HG02571 (cell line): ENCODE measurements around the gene LIN7A.
"Not testable (repeated sequence)": the region's sequence is repeated elsewhere in the genome, so short reads cannot be mapped to it uniquely, and the experiment has no call there.

ENCODE experiments used
- ATAC-seq: cut with Tn5 transposase; IDR thresholded peaks from one replicate; pipeline ENCODE4 v1.9.1; 2021; ENCODE audit warnings: mild to moderate bottlenecking, moderate library complexity; ENCODE audit not compliant: unreplicated experiment

LIN7A gene

DNA sequence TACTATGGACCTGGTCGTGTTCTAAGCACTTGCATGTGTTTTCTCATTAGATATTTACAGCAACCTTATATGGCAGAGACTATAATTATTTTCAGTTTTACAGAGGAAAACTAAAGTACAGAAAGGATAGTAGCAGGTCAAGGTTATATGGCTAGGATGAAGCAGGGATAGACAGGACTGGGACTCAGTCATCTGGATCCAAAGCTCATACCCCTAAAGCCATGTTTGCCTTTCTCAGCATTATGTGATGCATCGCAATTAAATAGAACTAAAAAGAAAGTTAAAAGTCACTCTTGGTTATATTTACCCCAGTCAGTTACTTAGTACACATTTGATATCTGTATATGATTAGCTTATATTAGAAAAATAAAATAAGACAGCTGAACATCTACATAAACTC lies 13.3 kb downstream of the LIN7A start:
- ATAC-seq = no peak

DNA sequence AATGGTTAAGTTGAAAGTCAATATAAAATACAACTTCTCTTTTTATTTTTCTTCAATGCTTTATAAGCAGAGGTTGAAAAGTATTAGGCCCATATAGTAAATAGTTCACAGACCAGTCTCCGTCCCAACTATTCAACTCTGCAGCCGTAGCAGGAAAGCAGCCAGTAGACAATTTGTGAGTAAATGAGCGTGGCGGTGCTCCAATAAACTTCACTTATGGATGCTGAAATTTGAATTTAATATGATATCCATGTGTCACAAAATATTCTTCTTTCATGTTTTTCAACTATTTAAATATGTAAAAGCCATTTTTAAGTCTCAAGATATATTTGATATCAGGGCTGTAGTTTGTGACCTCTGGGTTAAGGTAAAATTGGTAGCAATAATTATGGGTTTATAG lies 17.7 kb downstream of the LIN7A start:
- no peak for ATAC-seq

DNA sequence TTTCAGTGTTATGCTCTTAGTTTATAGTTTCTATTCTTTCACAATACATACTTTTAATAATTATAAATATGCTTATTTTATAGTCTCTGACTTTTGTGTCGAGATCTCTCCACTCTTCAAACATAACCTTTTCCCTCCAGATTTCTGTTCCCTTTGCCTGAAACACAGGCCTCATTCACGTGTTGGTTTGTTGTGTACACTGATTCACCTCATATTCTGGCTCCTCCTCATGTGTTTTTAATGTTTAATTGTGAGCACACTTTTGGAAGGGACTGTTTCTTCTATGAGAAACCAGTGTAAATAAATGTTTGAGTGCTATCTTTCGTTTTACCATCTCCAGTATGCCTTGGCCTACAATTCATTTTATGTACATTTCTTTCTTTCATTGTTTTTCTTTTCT lies 20.1 kb downstream of the LIN7A start:
- ATAC-seq = no peak

DNA sequence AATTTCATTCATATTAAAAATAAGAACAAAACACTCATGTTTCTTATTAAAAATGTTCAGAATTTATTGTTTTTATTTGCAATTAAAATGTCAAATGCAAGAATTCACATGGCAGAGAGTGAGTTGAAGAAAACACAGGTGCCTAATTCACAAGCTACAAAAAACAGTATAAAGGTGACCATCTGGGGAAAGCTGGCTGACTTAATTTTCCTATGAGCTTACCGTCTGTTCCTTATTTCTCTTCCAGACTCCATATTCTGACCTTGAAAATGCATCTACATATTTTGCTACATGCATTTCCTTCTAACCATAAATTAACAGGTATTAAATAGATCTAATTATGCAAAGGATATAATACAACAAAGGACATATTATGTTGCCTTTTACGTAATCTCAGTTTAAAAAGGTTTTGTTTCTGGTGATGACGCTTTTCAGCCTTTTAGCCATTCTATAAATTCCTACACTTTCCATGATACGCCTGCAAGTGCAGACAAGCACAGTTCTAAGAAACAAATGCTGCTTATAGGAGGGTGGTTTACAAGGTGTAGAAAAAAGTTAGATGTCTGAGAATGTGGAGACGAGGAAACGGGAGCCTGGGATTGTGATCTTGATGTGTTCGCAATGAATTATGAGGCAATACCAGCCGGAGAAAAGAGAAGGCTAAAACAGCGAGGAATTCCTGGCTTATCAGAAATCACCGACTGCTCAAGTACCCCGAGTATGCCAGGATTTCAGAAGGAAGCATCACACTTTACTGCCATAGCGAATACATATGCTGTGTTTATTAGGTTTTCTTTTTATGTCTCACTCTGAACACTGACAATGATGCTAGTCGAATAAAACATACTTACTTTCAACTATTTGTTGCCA lies 24.6 kb downstream of the LIN7A start:
- no peak for ATAC-seq

DNA sequence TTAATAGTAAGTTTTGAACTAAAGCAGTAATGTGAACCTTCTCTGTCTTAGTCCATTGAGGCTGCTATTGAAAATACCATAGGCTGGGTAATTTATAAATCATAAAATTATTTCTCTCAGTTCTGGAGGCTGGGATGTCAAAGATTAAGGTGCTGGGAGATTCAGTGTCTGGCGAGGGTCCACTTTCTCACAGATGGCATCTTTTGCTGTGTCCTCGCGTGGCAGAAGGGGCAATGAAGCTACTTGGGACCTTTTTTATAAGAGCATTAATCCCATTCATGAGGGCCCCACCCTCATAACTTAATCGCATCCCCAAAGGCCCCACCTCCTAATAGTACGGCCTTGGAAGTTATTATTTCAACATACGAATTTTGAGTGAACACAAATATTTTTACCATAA lies 28.4 kb downstream of the LIN7A start:
- no peak for ATAC-seq

DNA sequence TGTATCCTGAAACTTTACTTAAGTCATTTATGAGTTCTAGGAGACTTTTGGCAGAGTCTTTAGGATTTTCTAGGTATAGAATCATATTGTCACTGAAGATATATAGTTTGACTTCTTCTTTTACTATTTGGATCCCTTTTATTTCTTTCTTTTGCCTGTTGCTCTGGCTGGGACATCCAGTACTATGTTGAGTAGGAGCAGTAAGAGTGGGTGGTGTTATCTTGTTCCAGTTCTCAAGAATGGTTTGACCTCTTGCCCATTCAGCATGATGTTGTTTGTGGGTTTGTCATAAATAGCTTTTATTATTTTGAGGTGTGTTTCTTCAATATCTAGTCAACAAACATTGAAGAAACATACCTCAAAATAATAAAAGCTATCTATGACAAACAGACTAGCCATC lies 35.0 kb downstream of the LIN7A start:
- no peak for ATAC-seq

DNA sequence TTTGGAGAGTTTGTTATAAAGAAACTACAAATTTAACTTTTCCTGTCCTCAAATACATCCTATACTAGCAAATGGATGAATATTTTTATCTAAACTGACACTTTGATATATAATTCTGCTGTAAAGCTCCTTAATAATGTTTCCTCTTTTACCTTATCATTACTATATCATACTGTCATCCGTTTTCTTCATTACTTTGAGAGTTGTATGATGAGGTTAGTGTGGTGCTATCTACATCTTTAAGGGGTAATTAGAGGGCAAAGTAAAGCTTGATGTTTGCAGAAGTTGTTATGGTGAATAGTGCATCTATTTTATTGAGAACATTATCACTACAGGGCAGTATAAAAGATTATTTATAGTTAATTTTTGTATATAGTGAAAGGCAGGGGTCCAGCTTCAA lies 36.1 kb downstream of the LIN7A start:
- no peak for ATAC-seq

DNA sequence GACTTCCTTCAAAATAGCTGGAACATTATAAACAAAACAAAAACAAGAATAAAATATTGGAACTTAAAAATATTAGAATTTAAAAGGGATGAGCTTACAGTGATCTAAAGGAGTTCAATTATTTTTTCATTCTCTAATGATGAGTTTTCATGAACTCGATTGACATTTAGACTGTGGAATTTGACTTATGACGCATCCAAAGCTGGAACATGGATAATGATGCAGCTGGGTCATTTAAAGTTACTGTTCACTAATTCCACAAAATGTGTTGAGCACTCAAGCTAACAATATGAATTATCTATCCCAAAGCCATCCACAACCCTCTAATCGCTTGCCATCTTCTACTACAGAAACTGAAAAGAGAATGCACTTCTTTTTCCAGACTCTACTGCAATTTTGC lies 42.5 kb downstream of the LIN7A start:
- ATAC-seq = no peak

DNA sequence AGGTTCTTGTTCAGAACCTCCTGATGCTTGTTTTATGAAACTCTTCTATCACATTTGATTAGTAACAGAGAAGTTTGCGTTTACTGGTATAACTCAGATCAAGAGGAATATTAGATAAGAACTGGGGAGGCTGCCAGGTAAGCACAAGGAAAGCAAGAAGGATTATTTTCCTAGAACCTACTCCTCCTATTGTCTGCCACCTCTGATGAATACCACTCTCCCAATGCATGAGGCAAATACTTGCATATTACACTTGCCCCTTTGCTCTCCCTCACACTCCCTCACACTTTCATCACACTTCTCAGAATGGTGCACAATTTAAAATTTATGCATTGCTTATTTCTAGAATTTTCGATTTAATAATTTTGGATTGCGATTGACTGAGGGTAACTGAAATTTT lies 43.6 kb downstream of the LIN7A start:
- ATAC-seq = no peak

DNA sequence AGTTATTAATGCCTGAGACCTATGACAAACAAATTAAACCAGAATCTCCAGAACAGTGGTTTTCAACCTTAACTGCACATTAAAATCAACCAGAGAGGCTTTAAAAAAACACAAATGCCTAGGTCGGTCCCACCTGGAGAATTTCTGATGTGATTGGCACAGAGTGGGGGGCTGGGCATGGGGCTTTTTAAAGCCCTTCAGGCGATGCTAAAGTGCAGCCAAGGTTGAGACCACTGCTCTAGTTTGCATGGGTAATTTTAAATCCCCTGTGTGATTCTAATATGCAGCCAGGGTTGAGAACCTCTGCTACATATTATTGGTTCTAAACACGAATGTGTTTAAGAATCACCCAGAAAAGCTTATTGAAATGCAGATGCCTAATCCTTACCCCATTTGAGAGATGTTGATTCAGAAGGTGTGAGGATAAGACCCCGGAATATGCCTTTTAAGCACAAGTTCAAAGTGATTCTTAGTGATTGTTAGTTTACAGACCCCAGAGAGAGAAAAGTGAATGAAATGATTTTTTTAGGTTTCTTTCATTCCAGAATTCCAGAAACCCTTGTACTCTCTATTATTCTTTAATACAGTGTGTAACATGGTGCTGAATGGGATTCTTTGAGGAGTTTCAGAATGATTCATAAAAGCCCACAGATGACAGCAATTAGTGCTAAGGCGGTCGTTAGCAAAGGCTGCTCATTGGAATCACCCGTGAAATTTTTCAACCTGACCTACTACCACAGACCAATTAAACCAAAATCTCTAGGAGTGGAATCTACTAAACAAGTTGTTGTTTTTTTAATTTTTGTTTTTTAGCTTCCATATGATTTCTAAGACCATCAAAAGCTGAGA lies 44.9 kb downstream of the LIN7A start:
- no peak for ATAC-seq

DNA sequence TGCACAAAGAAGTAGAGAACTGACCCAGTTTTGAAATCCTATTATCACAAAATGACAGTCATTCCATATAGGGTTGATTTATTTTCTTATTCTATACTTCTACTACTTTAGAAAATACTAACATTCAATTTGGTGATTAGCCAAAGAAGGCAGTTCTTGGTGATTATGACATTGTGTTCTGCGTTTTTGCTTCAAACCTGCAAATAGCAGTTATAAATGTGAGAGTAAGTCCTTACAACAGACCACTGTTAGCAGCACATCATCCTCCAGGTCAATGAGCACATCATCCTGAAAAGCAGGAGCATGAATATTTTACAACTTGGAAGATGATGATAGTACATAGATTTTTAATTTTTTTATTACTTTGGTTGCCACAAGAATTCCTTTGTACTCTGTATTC lies 53.1 kb downstream of the LIN7A start:
- no peak for ATAC-seq

DNA sequence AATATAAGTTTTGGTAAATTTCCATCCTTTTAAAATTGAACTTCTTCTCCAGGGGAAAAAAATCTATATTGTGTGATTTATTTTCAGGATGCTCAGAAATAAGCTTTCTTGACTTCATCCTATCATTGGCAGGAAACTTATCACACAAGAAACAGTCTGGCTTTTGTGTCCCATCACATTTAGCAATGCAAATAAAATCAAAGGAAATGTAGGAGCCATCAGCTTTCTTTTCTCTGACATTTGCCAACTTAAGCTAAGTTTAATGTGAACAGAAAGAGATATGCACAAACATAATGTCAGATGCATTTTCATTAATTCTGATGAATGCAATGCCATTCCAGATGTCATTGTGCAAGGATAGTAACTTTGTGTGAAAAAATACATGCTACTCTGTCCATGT lies 56.6 kb downstream of the LIN7A start:
- no peak for ATAC-seq

DNA sequence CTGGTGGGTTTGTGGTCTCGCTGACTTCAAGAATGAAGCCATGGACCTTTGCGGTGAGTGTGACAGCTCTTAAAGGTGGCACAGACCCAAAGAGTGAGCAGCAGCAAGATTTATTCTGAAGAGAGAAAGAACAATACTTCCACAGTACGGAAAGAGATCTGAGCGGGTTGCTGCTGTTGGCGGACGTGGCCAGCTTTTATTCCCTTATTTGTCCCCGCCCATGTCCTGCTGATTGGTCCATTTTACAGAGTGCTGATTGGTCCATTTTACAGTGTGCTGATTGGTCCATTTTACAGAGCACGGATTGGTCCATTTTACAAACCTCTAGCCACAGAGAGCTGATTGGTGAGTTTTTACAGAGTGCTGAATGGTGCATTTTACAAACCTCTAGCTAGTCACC lies 59.3 kb downstream of the LIN7A start:
- ATAC-seq = not testable (repeated sequence)

DNA sequence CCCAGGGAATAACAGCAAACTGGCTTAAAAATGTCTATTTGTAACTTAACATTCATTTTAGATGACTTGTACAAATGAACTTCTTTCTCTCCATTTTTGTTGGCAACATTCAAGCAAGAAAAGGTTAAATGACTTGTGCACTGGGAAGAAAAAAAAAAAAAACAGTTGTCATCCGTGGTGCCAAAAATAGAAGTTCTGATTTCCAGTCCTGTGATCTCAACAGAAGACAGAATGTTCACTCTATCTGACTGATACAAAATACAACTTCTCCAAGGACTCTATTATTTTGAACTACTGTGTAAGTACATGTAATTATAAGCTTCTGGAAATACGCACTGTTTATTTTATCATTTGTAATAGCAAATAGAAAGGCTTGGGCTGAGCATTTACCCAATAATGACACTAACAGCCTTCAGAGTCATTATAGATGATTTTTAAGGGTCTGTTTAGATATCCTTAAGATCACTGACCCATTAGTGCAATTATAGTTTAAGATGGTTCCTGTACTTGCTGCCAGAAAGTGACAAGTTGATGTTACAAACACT lies 59.9 kb downstream of the LIN7A start:
- no peak for ATAC-seq

DNA sequence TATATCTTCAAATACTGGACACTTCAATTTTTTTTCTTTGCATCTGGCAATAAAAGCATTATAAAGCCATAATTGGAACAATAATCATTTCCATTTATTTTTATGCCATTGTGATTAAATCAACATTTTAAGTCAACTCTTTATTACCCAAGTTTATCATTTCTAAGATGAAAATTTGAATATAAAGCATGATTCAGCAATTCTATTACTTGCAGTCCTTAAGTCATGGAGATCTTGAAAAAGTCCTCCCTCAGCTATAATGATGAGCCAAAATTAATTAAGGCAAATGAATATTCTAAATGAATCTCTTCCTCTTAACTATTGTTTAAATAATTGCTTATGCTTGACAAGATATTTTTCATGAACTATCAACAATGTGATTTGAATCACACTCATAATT lies 65.7 kb downstream of the LIN7A start:
- no peak for ATAC-seq

DNA sequence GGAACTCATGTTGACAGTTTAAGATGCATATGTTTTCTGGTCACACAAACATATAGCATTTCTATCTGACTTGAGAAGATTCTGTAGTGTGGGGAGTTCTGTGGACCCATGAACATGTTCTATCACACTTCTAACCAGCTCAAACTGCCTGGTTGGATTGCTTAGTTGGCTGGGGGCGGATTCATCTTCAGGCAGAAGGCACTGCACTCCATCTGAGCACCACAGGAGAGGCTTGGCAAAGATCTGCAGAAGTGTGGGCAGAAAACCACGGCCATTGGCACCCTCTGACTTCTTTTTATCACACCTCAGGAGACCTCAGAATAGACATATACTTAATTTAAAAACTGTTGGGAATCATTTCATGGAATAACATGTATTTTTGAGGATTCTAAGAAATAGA lies 68.5 kb downstream of the LIN7A start:
- no peak for ATAC-seq

DNA sequence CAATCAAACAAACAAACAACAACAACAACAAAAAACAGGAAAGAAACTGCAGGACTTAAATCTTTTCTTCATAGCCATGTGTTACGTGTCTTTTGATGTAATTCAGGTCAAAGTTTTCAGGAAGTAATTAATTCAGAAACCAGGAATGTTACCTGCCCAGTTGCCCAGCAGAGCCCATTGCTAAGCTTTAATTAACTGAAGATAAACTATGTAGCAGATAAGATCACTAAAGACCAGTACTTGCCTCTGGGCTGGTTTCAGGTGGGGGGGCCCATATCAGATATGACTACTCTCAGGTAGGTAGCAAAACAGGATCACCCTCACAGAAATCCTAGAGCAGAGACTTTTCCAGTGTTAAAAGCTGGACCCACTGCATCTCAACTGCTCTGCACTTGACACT lies 69.2 kb downstream of the LIN7A start:
- ATAC-seq = no peak

DNA sequence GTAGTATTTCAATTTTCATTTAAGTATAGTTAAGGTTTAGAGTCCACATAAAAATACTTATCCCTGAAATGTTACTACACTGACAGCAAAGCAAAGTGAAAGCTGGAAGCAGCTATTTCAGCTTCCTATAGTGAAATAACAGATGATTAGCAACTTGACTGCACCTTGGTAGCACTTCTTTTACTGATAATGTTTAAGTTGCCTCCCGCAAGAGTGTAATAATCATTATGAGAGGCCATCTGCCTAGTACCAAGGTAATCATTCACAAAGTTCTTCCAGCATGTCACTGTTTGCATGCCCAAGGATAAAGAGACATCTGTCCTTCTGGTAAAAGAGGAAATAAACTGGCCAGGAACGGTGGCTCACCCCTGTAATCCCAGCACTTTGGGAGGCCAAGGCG lies 69.8 kb downstream of the LIN7A start:
- ATAC-seq = no peak

DNA sequence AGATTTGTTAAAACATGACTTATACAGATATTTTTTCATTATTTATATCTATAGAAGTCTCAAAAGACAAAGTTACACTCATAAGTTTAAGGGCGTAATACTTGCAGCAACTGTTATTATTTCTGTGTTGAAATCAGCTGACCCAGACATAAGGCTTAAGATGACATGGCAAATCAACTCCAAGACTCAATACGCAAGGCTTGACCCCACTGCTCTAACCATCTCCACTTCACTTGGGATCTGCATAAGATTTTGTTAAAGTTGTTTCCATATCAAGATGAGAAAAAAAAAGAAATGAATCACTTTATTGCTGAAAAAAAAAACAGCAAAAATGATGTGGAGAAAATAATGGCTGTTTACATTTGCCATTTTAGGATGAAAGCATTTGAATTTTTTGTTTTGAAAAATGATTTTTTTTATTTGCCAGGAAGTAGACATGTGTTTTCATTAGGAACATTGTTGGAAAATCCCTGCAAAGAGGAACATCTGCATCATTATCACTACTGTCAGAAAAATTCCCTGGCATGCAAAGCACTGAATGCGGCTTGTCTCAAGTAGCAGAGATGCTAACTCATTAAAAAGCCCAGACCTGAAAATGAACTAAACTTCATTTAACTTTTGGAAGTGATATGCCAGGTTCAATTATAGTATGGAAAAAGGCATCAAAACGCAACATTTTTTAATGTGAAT lies 73.5 kb downstream of the LIN7A start:
- ATAC-seq = no peak

DNA sequence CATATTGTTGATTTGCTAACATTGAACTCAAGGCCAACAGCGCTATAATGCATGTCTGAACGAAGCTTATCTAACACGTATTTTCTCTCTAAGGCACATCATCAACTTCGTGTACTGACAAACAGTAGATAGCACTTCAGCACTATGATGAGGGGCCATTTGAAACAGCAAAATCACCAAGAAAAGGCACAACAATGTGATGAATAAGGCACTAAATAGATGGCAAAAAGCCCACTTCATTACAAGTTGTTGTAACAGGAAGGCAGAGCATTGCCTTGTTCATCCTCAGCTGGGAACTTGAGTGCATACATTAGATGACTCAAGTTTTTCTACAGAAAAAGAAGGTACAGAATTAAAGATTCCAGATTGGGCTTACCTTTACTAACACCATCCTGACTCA lies 75.2 kb downstream of the LIN7A start:
- ATAC-seq = no peak

DNA sequence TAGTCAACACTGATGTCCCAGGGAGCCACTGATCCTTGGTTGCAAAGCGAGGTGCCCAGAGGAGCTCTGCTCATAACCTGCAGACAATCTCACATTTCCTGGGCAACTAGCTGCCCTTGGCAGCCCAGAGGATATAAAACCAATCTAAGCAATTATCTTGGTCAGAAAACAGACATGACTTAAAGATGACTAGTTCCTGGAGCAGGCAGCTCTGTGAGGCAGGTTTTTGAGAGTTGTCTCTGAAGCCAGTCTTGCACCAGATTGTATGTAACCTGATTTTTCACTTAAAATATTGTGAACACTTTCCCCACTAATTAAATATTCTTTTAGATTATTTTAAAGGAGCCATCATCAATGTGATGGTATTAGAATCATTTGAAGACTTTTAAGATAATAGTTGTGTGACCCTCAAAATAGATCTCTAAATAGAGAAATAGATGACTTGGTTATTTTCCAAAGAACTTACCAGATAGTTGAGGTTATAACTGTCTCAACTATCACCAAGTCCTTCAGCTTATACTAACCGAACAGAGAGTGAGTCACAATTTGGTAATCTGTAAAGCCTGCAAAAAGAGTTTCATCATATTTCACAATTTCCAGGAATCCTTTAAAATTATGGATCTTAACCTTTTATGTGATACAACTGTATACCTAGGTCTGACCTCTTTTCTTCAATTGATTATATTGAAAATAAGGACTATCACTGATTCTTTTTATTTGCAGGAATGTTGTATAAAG lies 75.9 kb downstream of the LIN7A start:
- ATAC-seq = no peak
